Measurements from ENCODE around the gene MYOG.

- TF ChIP-seq EZH2phosphoT487 (IDR thresholded peaks at IDR 0.05; ENCODE audit: low read depth, severe bottlenecking, unreplicated experiment) = no peak
- no peak for TF ChIP-seq CTCF (IDR thresholded peaks at IDR 0.05; ENCODE audit: poor library complexity)
- TF ChIP-seq EZH2 (IDR thresholded peaks at IDR 0.05; ENCODE audit: borderline replicate concordance) = no peak
Measured at GRCh38 chr1:203063287-203063686, 22.5 kb downstream of the MYOG start.
